DMS79 treated with DMSO at 0.1 percent for 48 hours (cell line): ENCODE data around the gene RAI1.

ENCODE experiments used
- DNase-seq: peaks from one replicate; lab custom pipeline; 2025; lab: John Stamatoyannopoulos, UW

RAI1 gene

DNA sequence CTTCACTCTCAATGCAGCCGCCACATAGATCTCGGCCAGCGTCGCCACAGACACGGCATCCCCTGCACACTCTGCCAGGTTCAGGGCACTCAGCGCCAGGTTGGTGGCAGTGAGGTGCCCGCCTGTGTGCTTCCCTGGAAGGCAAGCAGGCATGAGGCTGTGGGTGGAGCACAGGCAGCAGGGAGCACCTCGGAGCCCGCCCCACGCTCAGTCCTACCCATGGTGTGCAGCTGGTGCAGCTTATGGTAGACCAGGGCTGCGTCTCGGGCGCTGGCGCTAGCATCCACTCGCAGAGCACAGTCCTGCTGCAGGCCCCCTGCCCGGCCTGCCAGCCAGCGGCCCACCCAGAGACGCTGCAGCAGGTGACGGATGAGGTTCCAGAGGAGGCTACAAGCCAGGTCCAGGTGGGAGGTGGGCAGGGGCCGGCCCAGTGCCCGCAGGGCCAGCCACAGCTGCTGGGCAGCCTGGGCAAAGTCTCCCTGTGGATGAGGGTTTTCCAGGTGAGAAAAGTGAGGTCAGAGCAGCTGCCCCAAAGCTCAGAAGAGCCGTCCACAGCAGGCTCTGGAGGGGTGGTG, 135.1 kb downstream of the RAI1 start:
- DNase-seq, result no peak

DNA sequence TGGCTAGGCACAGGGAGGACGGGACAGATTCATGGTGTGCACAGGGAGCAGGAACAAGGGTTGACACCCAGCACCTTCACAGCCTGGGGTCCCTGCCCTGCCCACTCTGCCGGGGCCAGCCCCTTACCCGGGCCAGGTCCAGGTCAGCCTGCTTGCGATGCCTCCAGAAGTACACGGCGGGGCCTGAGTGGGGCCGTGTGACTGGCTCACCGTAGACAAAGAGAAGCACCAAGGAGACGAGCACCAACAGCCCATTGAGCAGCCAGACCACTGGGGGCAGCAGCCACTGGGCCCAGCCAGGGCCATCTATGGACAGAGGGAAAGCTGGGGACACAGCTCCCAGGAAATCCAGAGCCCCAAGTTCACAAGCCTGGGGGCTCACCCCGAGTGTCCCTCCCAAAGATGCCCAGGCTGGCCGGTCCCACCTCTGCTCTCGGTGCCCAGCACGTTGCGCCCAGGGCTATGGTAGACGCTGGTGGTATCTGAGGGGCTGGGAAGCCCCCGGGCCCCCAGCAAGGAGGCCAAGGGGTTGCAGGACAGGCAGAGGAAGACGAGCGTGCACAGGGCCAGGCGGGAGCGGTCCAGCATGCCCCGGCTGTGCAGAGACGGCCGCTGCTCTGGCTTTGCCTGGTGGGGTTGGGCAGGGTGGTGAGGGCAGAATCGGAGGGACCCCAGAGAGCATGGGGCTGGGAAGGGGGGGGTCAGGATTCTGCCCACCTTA, 135.7 kb downstream of the RAI1 start:
- no peak for DNase-seq

DNA sequence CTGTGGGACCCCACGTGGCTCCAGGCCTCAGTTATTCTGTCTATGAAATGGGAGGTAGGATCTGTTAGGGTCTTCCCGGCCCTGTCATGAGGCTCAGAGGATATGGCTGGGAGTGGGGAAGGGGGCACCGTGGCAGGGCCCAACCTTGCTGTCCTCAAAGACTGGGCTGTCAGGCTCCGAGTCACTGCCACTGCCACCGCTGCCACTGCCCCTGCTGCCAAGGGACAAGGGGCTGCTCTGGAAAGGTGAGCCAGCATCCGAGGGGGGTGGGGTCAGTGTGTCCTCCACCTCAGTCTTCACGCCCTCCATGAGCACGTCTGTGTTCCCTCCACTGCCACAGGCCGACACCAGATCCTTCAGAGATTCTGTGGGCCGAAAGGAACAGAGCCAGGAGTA, 136.3 kb downstream of the RAI1 start:
- DNase-seq, result no peak

DNA sequence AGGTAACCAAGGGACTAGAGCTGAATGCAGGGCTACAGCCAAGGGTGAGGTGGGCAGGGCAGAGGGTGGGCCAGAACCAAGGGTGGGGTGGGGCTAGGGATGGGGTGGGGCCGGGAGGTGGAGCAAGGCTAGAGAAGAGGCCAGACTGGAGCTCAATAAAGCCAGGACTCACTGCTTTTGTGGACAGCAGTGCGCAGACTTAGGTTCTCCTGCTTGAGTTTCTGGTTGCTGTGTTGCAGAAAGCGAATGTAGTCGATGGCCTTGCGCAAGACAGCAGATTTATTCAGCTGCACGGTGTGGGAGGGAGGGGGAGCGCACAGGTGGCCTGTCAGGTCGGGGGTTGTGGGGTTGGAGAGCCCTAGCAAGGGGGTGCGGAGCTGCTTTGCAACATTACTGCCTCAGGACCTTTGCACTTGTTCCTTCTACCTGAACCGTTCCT, 136.8 kb downstream of the RAI1 start:
- no peak for DNase-seq

DNA sequence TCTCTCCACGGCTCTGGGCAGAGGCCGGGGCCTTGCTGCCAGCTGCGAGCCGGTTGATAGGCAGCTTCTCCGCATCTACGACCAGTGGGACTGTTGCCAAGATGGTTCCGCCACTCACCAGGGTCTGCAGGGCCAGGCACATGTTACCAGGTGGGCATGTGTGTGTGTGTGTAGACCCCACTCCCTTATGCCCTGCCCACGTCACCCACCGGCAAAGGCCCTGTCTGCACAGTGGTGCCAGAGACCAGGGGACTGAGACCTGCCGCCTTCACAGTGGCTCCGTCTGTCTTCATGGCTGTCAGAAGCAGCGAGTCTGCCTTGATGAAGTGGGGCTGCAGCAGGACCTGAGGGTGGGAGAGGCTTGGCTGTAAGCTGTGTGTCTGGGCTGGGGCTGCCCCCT, 137.9 kb downstream of the RAI1 start:
- no peak for DNase-seq

DNA sequence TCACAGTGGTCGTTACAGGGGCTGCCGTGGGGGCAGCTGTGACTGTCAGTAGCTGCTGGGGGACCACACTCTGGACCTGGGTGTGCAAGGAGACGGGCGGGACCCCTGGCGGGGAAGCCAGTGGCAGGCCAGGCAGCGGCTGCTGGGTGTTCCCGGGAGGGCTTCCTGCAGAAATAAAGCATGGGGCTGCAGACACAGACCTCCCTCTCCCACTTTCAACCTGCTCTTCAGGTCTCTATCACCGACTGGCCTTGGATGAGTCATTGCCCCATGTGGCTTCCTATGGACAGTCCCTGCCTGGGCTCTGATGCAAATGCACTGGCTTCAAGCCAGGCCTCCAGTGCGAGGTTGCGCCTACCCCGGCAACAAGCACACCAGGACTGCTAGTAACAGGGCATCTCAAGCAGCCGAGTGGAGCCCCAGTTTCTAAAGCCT, 138.3 kb downstream of the RAI1 start:
- no peak for DNase-seq

DNA sequence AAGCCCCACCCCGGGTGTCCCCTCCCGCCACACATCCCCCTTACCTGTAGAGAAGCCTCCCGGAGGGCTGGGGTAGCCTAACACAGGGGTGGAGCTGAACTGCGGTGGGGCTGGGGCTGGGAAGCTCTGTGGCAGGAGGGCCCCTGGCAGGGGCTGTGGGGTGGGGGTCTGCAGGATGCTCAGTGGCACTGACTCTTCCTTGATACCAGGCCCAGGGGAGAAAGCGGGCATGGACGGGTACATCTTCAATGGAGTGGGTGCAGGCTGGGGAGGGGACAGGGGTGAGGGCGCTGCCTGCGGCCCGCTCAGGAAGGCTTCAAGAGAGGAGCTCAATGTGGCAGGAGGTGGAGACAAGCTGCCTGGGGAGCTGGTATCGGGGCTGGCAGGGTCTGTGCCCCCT, 138.8 kb downstream of the RAI1 start:
- no peak for DNase-seq

DNA sequence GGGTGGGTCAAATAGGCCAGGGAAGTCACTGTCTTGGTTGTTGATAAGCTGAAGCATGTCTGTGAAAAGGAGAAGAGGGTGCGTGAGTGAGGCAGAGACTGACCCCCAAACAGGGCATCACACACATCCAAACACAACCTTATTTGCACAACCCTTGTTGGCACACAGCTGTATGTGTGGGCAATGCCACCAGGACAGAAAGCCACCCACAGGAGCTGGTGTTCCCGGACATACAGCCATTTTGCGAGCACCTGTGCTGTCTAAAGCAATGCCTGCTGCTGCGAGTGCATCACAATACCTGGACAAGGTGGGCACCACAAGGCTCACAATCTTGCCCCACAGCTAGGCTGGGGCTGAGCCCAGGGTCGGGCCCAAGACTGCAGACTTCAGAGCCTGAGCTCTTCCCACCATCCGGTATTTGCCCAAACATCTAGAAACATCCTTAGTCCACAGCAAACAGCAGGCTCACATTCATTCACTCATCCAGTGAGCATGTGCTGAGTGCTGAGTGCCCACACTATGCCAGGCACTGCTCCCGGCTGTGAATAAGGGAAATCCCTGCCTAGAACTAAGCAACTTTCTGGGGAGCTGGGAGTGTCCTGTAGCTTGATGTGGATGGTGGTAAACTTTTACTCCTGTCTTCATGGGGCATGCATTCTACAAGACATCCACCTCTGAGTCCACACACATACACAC, 139.4 kb downstream of the RAI1 start:
- no peak for DNase-seq

DNA sequence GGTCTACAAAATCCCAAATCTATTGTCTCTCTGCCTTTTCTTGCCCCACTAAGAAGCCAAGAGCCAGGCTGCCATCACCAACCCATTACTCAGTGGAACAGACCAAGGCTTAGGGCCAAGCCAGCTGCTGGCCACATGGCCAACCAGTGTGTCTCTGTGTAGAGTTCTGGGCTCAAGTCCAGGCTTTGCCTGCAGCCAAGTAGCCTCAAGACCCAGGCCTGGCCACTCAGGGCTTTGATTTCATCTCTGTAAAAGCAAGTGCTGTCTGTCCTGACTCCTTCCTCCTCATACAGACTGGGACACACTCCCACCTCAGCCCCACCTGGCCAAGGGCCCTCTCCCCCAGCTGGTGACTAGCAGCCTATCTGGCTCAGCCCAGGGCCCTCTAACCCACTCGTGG, 140.9 kb downstream of the RAI1 start:
- DNase-seq, result no peak

DNA sequence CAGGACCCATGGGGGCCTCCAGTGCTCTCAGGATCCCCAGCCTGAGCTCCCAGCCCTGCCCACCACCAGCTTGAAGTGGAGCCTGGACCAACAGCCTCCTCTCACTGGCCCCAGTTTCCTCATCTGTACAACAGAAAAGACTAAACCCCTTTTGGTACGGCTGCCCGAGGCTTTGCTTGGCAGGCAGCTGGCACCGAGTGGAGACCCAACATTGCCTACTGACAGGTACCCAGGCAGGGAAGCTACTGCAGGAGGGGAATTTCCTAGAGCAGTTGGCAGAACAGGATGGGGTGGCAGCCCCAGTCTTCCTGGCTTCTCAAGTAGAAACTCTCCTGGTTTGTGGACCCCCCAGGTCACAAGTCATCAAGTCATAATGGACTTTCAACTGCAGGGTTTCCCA, 141.4 kb downstream of the RAI1 start:
- no peak for DNase-seq

DNA sequence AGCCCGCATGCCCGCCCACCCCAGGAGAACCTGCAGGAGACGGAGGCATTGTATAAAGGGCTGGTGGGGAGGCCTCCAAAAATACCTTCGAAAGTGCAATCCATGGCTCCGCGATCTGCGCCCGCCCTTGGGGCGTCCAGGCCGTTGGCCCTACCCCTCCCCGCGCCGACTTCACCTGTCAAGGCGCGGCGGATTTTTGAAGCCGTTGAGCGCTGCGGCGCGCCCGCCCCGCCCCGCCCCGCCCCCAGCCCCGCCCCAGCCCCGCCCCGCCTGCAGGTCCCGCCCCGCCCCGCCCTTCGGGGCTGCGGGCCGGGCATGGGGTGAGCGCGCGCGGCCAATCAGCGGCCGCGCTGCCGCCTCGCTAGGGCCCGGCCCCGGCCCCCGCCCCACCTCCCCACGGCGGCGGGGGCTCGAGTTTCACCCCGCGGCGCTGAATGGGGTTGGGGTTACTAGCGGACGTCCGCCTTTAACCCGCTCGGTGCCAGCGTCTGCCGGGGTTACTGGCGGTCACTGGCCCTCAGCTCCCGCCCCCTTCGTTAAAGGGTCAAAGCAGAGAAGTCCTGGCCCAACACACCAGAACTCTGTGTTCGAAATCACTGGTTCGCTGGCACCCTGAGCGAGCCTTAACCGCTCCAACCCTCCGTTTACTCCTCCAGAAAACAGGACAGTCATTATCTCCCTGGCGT, 142.3 kb downstream of the RAI1 start:
- peak; percentile 56 for DNase-seq

DNA sequence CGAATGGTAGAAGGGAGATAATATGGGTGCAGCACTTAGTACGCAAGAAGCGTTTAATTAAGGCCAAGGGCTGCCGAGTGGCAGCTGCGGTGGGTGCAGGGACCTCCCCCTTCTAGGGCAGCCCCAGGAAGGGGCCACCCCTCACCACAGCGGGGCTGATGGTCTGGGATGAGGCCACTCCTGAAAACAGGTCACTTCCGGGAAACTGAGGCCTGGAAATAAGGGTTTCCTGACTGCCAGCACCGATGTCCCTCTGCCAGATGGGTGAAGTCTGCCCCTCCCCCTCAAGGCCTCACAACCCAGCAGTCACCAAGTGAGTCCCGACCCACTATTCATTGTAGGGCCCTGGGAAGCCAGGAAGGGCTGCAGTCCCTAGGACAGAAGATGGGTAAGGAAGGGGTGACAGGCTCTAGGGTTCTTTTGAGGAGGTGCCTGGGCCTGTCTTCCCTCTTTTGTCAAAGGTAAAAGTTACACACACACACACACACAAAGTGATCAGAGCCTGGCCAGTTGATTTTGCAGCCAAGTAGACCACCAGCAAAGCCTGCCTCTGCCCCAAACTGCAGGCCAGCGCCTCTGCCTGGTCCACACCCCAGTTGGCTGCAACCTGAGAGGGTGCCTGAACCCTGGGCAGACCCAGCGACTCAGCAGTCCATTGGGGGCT, 143.0 kb downstream of the RAI1 start:
- DNase-seq, result peak; percentile 33

DNA sequence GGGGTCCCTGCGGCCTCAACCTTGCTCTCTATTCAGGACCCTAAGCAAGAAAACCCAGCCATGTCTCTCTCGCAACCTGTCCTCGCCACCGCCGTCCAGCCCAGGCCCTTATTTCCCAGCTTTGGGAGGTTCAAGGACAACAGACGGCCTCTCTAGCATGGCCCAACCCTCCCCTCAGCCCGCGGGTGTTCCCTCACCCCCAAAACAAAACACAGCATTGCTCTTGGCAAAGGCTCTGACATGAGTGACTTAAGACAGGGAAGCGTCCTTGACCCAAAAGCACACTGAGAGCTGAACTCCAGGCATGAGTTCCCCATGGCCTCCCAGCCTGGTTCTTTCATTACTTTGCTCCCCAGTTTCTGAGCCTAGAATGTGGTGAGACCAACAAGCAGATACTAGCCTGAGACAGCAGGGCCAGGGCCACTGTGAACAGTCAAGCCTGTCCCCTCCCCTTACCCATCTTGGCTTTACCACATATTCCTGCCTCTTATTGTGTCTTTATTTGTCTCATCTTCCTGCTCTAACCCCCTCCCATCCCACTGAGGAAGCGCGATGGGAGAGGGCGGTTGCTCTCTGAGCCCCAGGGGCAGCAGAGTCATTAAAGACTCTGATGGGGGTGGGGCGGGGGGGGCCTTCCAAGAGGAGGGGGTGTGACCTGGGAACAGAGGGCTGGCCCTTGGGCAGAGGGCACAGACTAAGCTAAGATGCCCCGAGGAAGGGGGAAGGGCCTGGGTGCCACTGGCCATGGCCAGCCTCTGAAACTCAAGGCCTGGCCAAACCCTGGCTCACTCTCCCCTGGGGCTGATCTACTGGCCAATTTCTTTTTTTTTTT, 143.7 kb downstream of the RAI1 start:
- no peak for DNase-seq

DNA sequence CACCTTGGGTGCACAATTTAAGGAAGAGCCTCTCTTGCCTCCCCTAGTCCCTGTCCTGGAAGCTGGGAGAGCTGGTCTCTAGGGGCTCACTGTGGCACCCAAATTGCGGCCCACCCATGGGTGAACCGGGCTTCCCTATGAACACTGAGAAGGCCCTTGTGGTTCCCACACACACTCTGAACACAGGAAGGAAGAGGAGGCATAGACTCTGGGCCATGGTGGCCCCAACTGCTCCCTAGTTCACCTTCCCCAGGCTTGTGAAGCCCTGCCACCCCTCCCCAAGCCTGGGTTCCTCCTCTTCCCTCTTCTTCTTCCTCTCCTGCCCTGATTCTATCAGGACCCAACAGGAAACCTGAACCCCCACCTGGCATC, 145.1 kb downstream of the RAI1 start:
- DNase-seq, result no peak

DNA sequence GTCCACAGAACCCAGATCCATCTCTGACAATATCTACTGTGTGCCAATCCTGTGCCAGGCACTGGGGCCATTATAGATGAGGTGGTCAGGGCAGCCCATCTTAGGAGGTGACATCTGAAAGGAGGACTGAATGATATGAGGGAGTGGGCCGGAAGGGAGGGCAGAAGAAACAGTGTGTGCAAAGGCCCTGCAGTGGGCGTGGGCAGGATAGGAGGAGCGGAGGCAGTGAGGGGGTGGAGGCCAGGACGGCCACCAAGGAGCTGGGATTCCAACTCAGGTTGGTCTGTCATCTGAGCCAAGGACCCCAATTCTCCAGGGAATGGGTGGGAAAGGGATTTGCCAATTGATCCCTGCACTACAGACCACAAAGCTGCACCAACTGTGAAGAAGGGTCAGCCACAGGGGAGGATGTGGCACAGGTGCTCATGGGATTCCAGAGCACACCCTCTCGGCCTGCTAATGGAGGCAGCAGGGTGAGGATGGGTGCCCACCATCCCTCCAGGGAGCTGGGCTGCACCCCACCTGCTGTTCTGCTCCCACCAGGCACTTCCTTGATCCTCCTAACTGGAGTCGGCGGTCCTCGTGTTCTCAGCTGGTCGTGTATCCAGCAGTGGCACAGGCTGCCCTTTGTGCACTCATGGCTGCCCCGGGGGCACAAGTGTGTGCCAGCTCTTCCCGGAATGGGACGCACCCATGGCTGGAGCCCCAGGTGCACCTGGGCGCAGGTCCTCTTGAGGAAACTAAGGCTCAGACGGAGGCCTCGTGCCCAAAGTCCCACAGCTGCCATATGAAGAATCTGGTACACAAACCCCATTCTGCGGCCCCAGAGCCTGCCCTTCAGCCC, 145.9 kb downstream of the RAI1 start:
- DNase-seq, result no peak

DNA sequence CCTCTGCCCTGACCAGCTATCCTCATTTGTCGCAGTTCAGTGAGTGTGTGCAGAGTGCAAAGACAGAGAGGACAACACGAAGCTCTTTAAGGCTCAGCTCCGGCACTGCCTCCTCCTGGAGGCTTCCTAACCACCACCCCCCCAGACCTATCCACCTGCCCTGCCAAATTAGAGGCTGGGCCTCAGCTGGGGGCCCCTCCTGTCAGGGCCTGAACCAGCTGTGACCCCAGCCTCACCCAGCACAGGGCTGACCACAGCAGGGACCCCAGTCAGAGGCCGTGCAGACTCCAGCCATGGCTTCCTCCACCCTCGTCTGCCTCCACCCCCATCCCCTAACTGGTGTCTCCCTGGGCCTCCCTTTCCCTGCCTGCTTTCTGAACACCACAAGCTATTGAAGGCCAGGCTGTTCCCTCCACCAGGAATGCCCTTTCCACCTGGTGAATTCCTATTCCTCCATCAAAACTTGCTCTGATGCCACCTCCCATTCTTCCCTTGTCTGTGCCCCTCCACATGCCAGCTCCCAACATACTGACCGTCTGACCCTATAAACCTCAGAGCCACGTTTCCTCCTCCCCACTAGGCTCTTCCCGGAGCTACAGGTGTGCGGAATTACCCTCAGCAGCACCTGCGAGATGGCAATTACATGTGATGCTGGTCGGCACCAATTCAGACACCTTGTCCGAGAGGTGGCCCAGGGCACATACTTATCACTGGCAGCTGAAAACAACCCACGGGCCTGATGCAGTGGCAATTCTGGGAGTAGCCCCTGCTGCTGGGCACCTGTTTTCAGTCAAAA, 146.8 kb downstream of the RAI1 start:
- no peak for DNase-seq

DNA sequence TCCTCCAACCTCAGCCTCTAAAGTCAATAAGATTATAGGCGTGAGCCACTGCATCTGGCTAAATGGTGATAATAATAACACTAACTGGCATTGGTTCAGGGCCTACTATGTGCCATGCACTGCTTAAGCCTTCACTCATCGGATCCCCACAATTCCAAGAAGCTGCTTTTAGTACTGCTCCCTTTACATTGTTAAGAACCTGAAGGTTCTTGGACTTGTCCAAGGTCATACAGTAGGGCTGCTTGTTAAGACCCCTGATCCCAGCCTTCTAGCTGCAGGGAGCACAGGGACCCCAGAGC, 149.0 kb downstream of the RAI1 start:
- no peak for DNase-seq

DNA sequence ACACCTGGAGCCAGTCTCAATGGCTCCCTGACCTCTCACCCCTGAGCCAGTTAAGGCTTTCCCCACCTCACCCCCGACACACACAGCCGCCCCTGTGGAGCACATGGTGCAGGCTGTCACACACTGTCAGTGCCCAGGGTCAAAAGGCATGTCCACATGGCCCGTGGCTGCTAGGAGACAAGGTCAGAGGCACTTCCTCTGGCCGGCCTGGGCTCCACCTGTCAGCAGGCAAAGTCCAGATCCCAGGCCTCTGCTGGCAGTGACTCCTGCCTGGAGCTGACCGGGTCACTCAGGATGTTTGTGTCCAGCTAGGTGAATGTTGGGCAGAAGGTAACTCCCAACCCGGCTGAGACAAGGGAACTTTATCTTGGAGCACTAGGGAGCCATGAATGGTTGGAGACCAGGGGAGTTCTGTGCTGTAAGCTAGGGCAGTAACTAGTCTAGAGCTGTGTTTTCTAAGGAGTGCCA, 149.5 kb downstream of the RAI1 start:
- no peak for DNase-seq

DNA sequence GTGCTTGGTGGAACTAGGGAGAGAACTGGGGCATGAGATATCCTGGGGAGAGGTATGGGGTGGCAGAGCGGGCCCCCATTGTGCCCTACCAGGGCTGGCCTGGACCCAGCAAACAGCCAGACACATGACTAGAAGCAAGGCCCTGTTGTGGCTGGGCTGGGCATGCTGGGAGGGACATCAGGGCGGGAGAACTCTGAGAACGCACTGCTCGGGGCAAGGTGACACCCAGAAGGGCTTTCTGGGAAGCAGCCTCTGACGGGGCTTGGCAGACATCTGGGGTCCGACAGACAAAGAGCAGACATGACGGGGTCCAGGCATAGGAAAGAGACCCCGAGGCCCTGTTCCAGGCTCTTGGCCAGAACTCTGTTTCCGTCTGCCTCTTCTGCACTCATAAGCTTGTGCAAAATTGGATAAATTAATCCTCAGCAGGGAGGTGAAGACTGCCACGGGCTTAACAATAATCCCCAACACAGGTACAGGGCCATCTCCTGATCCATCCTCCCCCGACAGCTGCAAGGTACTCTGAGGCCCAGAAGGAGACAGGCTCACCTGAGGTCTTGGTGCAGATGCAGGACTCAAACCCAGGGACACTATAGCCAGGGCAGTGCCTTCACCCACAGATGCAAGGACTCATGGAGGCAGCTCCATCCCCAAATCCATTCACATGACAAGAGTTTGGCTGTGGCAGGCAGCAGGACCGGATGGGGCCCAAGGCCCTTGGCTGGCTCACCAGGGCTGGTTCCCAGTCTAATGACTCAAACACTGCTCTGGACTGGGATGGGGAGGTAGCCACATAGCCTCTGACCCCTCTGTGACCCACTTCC, 150.2 kb downstream of the RAI1 start:
- no peak for DNase-seq
